ENCODE measurements around the gene MYO5B.

MYO5B gene

DNA sequence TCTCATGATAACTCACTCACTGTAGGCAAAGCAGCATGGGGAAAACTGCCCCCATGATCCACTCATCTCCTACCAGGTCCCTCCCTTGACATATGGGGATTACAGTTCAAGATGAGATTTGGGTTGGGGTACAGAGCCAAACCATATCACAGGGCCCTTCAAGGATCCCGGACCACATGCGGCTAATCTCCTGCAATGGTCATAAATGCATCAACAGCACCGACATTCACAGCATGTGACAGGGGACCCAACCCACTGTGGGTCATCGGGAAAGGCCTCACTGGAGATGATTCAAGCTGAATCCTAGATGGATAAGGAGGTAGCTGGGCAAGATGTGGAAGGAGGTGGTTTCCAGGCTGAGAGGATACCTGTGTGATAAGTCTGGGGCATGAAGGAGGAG lies 129.4 kb downstream of the MYO5B start:
- no peak for DNase-seq (ENCODE audit: low read depth)
- no peak overlapping the region for H3K4me3 ChIP-seq (ENCODE audit: low read depth, low read length)
- no peak for TF ChIP-seq MAX (IDR thresholded peaks at IDR 0.05; ENCODE audit: low read depth, low read length)
- no peak for TF ChIP-seq MYC (IDR thresholded peaks at IDR 0.05; ENCODE audit: low read depth, low read length)
- TF ChIP-seq, protein P1, sequence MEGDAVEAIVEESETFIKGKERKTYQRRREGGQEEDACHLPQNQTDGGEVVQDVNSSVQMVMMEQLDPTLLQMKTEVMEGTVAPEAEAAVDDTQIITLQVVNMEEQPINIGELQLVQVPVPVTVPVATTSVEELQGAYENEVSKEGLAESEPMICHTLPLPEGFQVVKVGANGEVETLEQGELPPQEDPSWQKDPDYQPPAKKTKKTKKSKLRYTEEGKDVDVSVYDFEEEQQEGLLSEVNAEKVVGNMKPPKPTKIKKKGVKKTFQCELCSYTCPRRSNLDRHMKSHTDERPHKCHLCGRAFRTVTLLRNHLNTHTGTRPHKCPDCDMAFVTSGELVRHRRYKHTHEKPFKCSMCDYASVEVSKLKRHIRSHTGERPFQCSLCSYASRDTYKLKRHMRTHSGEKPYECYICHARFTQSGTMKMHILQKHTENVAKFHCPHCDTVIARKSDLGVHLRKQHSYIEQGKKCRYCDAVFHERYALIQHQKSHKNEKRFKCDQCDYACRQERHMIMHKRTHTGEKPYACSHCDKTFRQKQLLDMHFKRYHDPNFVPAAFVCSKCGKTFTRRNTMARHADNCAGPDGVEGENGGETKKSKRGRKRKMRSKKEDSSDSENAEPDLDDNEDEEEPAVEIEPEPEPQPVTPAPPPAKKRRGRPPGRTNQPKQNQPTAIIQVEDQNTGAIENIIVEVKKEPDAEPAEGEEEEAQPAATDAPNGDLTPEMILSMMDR (IDR thresholded peaks at IDR 0.05; ENCODE audit: low read depth, low read length) = no peak
- no peak for TF ChIP-seq POLR2A (IDR thresholded peaks at IDR 0.05; ENCODE audit: extremely low read depth, insufficient read length)

GRCh38 chr18:50065039-50065438 lies 129.9 kb downstream of the MYO5B start:
- no peak overlapping the region for H3K4me3 ChIP-seq (ENCODE audit: low read depth, low read length)
- no peak for DNase-seq (ENCODE audit: low read depth)
- TF ChIP-seq POLR2A (IDR thresholded peaks at IDR 0.05; ENCODE audit: extremely low read depth, insufficient read length) = no peak
- no peak for TF ChIP-seq MAX (IDR thresholded peaks at IDR 0.05; ENCODE audit: low read depth, low read length)
- no peak for TF ChIP-seq MYC (IDR thresholded peaks at IDR 0.05; ENCODE audit: low read depth, low read length)
- TF ChIP-seq, protein P1 (IDR thresholded peaks at IDR 0.05; ENCODE audit: low read depth, low read length) = no peak

GRCh38 chr18:50061876-50062517 lies 132.9 kb downstream of the MYO5B start:
- DNase-seq (ENCODE audit: low read depth) = no peak
- no peak for TF ChIP-seq MAX (IDR thresholded peaks at IDR 0.05; ENCODE audit: low read depth, low read length)
- TF ChIP-seq, protein P1 (IDR thresholded peaks at IDR 0.05; ENCODE audit: low read depth, low read length) = no peak
- TF ChIP-seq MYC (IDR thresholded peaks at IDR 0.05; ENCODE audit: low read depth, low read length) = no peak
- TF ChIP-seq POLR2A (IDR thresholded peaks at IDR 0.05; ENCODE audit: extremely low read depth, insufficient read length) = no peak
- H3K4me3 ChIP-seq (ENCODE audit: low read depth, low read length) = no peak overlapping the region

DNA sequence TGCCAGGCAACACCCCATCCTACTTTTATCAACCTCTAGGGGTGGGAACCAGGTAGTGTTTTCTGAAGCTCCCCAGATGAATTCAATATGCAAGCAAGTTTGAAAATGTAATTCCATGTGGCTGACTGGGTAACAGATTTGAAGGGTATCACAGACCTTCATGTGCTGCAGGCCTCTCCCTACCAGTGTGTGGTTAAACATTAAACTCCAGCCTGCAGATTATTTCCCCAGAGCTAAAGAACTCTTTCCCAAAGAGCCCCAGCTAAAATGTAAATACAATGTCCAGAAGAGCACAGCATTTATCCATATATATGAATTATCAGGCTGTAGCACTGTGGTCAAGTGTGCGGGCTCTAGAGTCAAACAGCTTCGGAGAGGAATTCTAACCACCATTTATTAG lies 134.1 kb downstream of the MYO5B start:
- H3K4me3 ChIP-seq (ENCODE audit: low read depth, low read length) = no peak overlapping the region
- DNase-seq (ENCODE audit: low read depth) = no peak
- no peak for TF ChIP-seq MYC (IDR thresholded peaks at IDR 0.05; ENCODE audit: low read depth, low read length)
- no peak for TF ChIP-seq POLR2A (IDR thresholded peaks at IDR 0.05; ENCODE audit: extremely low read depth, insufficient read length)
- no peak for TF ChIP-seq MAX (IDR thresholded peaks at IDR 0.05; ENCODE audit: low read depth, low read length)
- TF ChIP-seq, protein P1 (IDR thresholded peaks at IDR 0.05; ENCODE audit: low read depth, low read length) = no peak

DNA sequence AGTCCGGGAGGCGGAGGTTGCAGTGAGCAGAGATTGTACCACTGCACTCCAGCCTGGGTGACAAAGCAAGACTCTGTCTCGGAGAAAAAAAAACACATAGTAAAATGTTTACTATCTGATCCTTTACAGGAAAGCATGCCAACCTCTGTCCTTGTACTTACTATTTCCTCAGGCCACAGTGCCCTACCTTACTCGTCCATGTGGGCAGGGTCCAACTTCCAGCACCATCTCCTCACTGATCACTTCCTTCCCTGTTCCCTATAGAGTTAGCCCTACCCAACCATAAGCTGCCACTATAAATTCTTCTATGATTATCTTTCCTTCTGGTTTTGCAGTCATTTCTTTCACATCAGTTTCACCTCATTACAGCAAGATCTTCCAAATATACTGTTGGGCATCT lies 136.2 kb downstream of the MYO5B start:
- no peak overlapping the region for H3K4me3 ChIP-seq (ENCODE audit: low read depth, low read length)
- TF ChIP-seq, protein P1 (IDR thresholded peaks at IDR 0.05; ENCODE audit: low read depth, low read length) = no peak
- TF ChIP-seq POLR2A (IDR thresholded peaks at IDR 0.05; ENCODE audit: extremely low read depth, insufficient read length) (no peak), MYC (IDR thresholded peaks at IDR 0.05; ENCODE audit: low read depth, low read length) (no peak), MAX (IDR thresholded peaks at IDR 0.05; ENCODE audit: low read depth, low read length) (no peak)
- DNase-seq (ENCODE audit: low read depth) = no peak

Measured in NB4 (cell line).